Ectodermal cell (in vitro differentiated cells): ENCODE results near the gene BNIP5.
"Not testable (repeated sequence)": the region's sequence is repeated elsewhere in the genome, so short reads cannot be mapped to it uniquely, and the experiment has no call there.

Experiments used
- H3K27ac ChIP-seq: 2 replicates; pipeline ENCODE4 v1.7.0; 2013; ENCODE audit warnings: mild to moderate bottlenecking, low read depth, low read length; ENCODE audit not compliant: insufficient read depth, poor library complexity, severe bottlenecking
- H3K27me3 ChIP-seq: 2 replicates; pipeline ENCODE4 v1.7.0; 2013; ENCODE audit warnings: mild to moderate bottlenecking, low read length; ENCODE audit not compliant: insufficient read depth, control insufficient read depth, poor library complexity, severe bottlenecking
- H3K36me3 ChIP-seq: one replicate; pipeline ENCODE4 v1.7.0; 2013; ENCODE audit warnings: low read length; ENCODE audit not compliant: control insufficient read depth, insufficient read depth
- H3K4me1 ChIP-seq: one replicate; pipeline ENCODE4 v1.7.0; 2013; ENCODE audit warnings: low read length; ENCODE audit not compliant: control insufficient read depth, insufficient read depth
- H3K4me3 ChIP-seq: 2 replicates; pipeline ENCODE4 v1.7.0; 2013; ENCODE audit warnings: low read depth, low read length, control low read depth; ENCODE audit not compliant: insufficient read depth
- H3K9me3 ChIP-seq: 2 replicates; pipeline ENCODE4 v1.7.0; 2013; ENCODE audit warnings: mild to moderate bottlenecking, low read length, moderate library complexity; ENCODE audit not compliant: control insufficient read depth
- WGBS, 2 experiments: methylation state at CpG; one replicate each; pipeline ENCODE4 v1.1.7; 2013; ENCODE audit warnings: missing lambda C conversion rate in 2 of 2; 5-methylcytosine and 5-hydroxymethylcytosine counted together

The BNIP5 gene

GRCh38 chr6:36343109-36343680 lies 6.5 kb upstream of the BNIP5 start:
- WGBS, 2 experiments = 74 to 77% methylated on average over 5 of the region's 5 CpGs

GRCh38 chr6:36340618-36341454 lies 4.1 kb upstream of the BNIP5 start:
- Histone ChIP-seq H3K4me3 (no peak overlapping the region), H3K9me3 (no peaks in the 10 kb centered on the region), H3K27ac (no peak overlapping the region), H3K36me3 (no peaks in the 10 kb centered on the region), H3K4me1 (no peaks in the 10 kb centered on the region), H3K27me3 (peaks cover 13% of the 10 kb centered on the region)
- WGBS, 2 experiments = 30 to 33% methylated on average over 34 of the region's 36 CpGs

More at GRCh38 chr6:36343109-36343680, 6.5 kb upstream of the BNIP5 start:
- H3K4me3 ChIP-seq = no peak overlapping the region
- no peaks in the 10 kb centered on the region for H3K36me3 ChIP-seq
- peaks cover 13% of the 10 kb centered on the region for H3K27me3 ChIP-seq
- no peaks in the 10 kb centered on the region for H3K9me3 ChIP-seq
- H3K4me1 ChIP-seq = no peaks in the 10 kb centered on the region
- no peak overlapping the region for H3K27ac ChIP-seq

DNA sequence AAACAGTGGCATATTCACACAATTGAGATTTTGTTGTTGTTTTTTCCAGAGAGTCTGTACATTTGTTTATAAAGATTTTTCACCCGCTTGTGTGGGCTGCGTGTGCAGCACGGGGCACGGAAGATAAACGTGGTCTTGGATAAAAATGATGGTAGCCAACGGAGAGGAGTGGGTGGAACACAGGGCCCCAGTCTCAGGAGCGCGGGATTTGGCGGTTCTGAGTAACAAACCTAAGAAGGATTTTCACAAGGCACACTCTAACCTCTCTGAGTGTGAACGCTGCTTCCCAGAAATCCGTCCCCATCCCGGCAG lies 3.6 kb upstream of the BNIP5 start:
- Histone ChIP-seq H3K4me3 (no peak overlapping the region), H3K36me3 (no peaks in the 10 kb centered on the region), H3K27ac (no peak overlapping the region), H3K9me3 (no peaks in the 10 kb centered on the region), H3K4me1 (no peaks in the 10 kb centered on the region), H3K27me3 (peaks cover 13% of the 10 kb centered on the region)
- 59 to 66% methylated on average over 12 of the region's 12 CpGs for WGBS, 2 experiments

DNA sequence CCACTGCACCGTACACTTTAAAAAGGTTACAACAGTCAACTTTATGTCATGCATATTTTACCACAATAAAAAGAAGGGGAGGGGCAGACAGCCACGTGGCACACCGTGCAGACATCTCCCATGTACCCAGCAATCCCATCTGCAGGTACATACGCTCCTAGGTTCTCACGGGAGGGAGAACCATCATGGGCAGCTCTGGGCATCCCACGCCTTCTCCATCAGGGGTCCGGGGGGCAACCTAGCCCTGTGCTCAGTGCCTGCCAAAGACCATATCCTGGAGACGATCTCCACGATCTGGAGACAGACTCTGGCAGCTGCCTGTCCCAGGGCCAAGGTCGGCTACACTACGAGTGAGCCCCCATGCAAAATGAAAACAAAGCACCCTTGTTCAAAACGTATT lies 2.5 kb upstream of the BNIP5 start:
- Histone ChIP-seq H3K27ac (no peak overlapping the region), H3K36me3 (no peaks in the 10 kb centered on the region), H3K9me3 (no peaks in the 10 kb centered on the region), H3K27me3 (peaks cover 13% of the 10 kb centered on the region), H3K4me1 (peaks cover 6% of the 10 kb centered on the region), H3K4me3 (no peak overlapping the region)
- WGBS, 2 experiments = 84 to 90% methylated on average over 12 of the region's 12 CpGs

- not testable (repeated sequence) for H3K9me3 ChIP-seq
Measured at GRCh38 chr6:36338223-36338622, 1.5 kb upstream of the BNIP5 start.

GRCh38 chr6:36337814-36338213 lies 1.1 kb upstream of the BNIP5 start:
- Histone ChIP-seq H3K27ac (no peak overlapping the region), H3K27me3 (peaks cover 13% of the 10 kb centered on the region), H3K9me3 (no peaks in the 10 kb centered on the region), H3K36me3 (no peaks in the 10 kb centered on the region), H3K4me3 (no peak overlapping the region), H3K4me1 (peaks cover 11% of the 10 kb centered on the region)
- WGBS, 2 experiments = 90 to 96% methylated on average over 1 of the region's 1 CpG

More at GRCh38 chr6:36338223-36338622, 1.5 kb upstream of the BNIP5 start:
- not testable (repeated sequence) for H3K36me3 ChIP-seq, H3K27ac ChIP-seq, H3K4me3 ChIP-seq
- peaks cover 13% of the 10 kb centered on the region for H3K27me3 ChIP-seq
- peaks cover 11% of the 10 kb centered on the region for H3K4me1 ChIP-seq
- 44 to 58% methylated on average over 1 of the region's 1 CpG for WGBS, 2 experiments

DNA sequence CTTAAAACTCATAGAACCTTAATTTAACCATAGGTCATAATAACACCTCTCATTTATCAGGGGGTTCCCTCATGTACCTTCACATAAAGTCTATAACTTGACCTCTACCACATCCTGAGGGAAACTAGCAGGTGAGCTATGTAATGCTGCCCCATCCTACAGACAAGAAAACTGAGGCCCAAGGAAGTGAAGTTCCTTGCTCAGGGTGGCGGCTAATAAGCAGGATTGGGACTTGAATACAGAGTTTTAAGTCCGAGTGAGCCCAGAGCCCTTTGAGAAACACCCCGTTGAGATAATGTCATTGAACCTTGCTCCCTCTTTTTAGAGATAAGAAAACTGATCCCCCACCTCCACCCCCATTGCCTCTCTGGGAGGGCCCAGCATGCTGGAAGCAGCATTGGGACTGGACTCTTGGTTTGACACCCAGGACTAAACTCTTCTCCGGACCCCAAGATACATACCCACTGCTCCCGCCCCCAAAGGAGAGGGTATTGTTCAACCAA lies 429 bp downstream of the BNIP5 start:
- Histone ChIP-seq H3K4me3 (no peak overlapping the region), H3K27ac (no peak overlapping the region), H3K27me3 (peaks cover 13% of the 10 kb centered on the region), H3K9me3 (no peaks in the 10 kb centered on the region), H3K4me1 (peaks cover 11% of the 10 kb centered on the region), H3K36me3 (no peaks in the 10 kb centered on the region)
- 91 to 93% methylated on average over 5 of the region's 5 CpGs for WGBS, 2 experiments

DNA sequence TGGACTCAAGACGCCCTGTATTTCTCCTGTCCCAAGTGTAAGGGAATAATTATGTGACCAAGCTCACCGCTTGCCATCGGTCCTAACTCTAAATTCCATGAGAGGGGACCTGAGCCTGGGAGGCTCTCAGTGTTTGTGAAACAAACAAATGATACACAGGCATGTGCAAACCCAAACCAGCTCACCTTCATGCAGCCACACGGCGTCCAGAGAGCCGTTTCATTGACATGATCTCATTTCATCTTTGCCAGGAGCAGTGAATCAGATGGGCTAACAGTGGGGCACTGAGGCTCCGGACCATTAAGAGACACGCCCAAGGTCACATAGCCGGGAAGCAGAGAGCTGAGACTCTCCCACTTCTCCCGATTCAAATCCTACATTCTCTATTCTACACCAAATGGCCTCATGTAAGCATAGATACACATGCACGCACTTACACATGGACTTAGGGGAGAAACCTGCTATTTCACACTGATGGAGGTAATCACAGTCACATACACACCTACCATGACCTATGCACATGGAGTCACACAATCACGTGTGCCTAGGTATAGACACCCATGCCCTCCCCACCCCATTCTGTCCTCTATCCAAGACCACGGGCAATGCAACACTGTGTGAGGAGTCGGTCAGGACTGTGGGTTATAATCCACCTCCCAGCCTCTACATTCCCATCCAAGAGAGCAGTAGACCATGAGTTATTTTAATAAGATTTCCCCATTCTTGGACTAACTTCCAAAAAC lies 1.1 kb downstream of the BNIP5 start:
- Histone ChIP-seq H3K4me1 (peaks cover 11% of the 10 kb centered on the region), H3K9me3 (no peaks in the 10 kb centered on the region), H3K4me3 (no peak overlapping the region), H3K27ac (no peak overlapping the region), H3K27me3 (peaks cover 10% of the 10 kb centered on the region), H3K36me3 (no peaks in the 10 kb centered on the region)
- WGBS, 2 experiments = 94 to 95% methylated on average over 14 of the region's 14 CpGs

GRCh38 chr6:36334832-36335459 lies 1.7 kb downstream of the BNIP5 start:
- WGBS, 2 experiments = 91 to 94% methylated on average over 14 of the region's 14 CpGs
- no peaks in the 10 kb centered on the region for H3K36me3 ChIP-seq
- H3K27ac ChIP-seq = no peak overlapping the region
- peaks cover 15% of the 10 kb centered on the region for H3K4me1 ChIP-seq
- no peaks in the 10 kb centered on the region for H3K9me3 ChIP-seq
- peaks cover 3% of the 10 kb centered on the region for H3K27me3 ChIP-seq
- H3K4me3 ChIP-seq = no peak overlapping the region
